ENCODE measurements around the gene KRTAP5-7. TPM values are rescaled to one million over a fixed set of nuclear protein-coding genes. Genes with fewer than 3 reads are reported as not detected.

The KRTAP5-7 gene
- total RNA-seq, 1 donor from 2014 or later = not detected

GRCh38 chr11:71502871-71503435, 24.1 kb upstream of the KRTAP5-7 start:
- peaks cover 24% of the 10 kb centered on the region for H3K36me3 Mint-ChIP-seq (ENCODE audit: low read depth)
- TF ChIP-seq, protein P1, sequence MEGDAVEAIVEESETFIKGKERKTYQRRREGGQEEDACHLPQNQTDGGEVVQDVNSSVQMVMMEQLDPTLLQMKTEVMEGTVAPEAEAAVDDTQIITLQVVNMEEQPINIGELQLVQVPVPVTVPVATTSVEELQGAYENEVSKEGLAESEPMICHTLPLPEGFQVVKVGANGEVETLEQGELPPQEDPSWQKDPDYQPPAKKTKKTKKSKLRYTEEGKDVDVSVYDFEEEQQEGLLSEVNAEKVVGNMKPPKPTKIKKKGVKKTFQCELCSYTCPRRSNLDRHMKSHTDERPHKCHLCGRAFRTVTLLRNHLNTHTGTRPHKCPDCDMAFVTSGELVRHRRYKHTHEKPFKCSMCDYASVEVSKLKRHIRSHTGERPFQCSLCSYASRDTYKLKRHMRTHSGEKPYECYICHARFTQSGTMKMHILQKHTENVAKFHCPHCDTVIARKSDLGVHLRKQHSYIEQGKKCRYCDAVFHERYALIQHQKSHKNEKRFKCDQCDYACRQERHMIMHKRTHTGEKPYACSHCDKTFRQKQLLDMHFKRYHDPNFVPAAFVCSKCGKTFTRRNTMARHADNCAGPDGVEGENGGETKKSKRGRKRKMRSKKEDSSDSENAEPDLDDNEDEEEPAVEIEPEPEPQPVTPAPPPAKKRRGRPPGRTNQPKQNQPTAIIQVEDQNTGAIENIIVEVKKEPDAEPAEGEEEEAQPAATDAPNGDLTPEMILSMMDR (conservative IDR thresholded peaks at IDR 0.05) = no peak
- peaks cover under 1% of the 10 kb centered on the region for H3K9me3 Mint-ChIP-seq
- no peak overlapping the region for H3K4me3 Mint-ChIP-seq
- H3K4me1 Mint-ChIP-seq = peaks cover 9% of the 10 kb centered on the region
- H3K27ac Mint-ChIP-seq (ENCODE audit: unreplicated experiment) = no peak overlapping the region
- no peak for DNase-seq (ENCODE audit: low read depth, low spot score)
- H3K27me3 Mint-ChIP-seq (ENCODE audit: low read depth) = no peaks in the 10 kb centered on the region

DNA sequence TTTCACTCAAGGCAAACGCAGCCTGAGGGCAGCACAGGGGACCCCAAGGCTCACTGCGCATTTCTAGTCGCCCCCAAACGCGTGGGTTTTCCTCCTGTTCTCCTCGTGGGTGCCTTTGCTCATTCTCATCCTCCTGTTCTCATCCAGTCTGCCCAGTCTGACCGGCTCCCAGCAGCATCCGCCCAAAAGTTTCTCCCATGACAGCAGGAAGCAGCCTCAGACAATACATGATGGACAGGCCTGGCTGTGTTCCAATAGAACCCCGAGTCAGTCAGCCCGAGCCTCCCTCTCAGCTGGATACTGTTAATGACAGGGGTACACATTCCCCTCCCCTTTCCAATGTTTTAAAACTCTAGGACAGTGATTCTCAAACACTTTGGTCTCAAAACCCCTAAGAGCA, 22.5 kb upstream of the KRTAP5-7 start:
- H3K4me3 Mint-ChIP-seq = no peak overlapping the region
- no peak for DNase-seq (ENCODE audit: low read depth, low spot score)
- peaks cover 12% of the 10 kb centered on the region for H3K9me3 Mint-ChIP-seq
- no peaks in the 10 kb centered on the region for H3K27me3 Mint-ChIP-seq (ENCODE audit: low read depth)
- no peak overlapping the region for H3K27ac Mint-ChIP-seq (ENCODE audit: unreplicated experiment)
- TF ChIP-seq, protein P1 (conservative IDR thresholded peaks at IDR 0.05) = no peak
- peaks cover 33% of the 10 kb centered on the region for H3K36me3 Mint-ChIP-seq (ENCODE audit: low read depth)
- H3K4me1 Mint-ChIP-seq = peaks cover 9% of the 10 kb centered on the region

GRCh38 chr11:71505001-71505400, 22.1 kb upstream of the KRTAP5-7 start:
- H3K9me3 Mint-ChIP-seq = peaks cover 16% of the 10 kb centered on the region
- no peak overlapping the region for H3K4me3 Mint-ChIP-seq
- no peak for DNase-seq (ENCODE audit: low read depth, low spot score)
- no peaks in the 10 kb centered on the region for H3K27me3 Mint-ChIP-seq (ENCODE audit: low read depth)
- peaks cover 9% of the 10 kb centered on the region for H3K4me1 Mint-ChIP-seq
- H3K36me3 Mint-ChIP-seq (ENCODE audit: low read depth) = peaks cover 38% of the 10 kb centered on the region
- peak overlapping the region; percentile 19 for H3K27ac Mint-ChIP-seq (ENCODE audit: unreplicated experiment)
- TF ChIP-seq, protein P1 (conservative IDR thresholded peaks at IDR 0.05) = no peak

DNA sequence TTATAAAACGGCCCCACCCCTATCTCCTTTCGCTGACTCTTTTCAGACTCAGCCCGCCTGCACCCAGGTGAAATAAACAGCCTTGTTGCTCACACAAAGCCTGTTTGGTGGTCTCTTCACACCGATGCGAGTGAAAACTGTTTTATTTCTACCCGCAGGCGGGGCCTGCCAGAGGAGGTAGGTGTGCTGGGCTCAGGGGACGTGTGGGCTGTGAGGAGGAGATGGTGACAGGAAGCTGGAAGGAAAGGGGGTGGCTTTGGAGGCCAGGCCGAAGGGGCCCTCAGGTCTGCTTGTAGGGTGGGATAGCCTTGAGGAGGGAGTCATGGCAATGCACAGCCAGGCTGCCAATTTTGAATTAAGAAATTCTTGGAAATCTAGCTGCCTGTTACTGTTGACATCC, 21.3 kb upstream of the KRTAP5-7 start:
- Mint-ChIP-seq H3K27me3 (ENCODE audit: low read depth) (no peaks in the 10 kb centered on the region), H3K4me1 (peaks cover 9% of the 10 kb centered on the region), H3K9me3 (peaks cover 19% of the 10 kb centered on the region), H3K27ac (ENCODE audit: unreplicated experiment) (no peak overlapping the region), H3K4me3 (no peak overlapping the region), H3K36me3 (ENCODE audit: low read depth) (peaks cover 33% of the 10 kb centered on the region)
- TF ChIP-seq, protein P1 (conservative IDR thresholded peaks at IDR 0.05) = no peak
- DNase-seq (ENCODE audit: low read depth, low spot score) = no peak

DNA sequence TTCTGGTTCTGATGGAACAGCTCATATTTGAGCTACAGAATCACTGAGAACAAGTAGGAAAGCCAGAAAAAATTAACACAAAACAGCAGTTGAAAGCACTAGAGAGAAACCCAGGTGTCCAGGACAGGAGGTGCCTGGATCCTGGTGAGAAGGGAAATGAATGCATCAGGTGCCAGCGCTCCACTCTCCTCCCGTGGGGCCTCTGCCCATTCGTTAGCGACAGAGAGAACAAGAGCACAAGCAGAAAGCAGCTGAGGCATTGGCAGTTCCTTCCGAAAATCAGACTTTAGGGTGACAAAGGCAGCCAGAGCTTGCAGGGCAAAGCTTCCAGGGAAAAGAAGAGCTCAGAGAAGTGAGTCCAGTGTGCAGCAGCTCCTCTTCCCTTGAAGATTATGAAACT, 20.0 kb upstream of the KRTAP5-7 start:
- H3K4me1 Mint-ChIP-seq = peaks cover 9% of the 10 kb centered on the region

More for the DNA sequence above, 20.0 kb upstream of the KRTAP5-7 start:
- Mint-ChIP-seq H3K9me3 (peaks cover 19% of the 10 kb centered on the region), H3K27me3 (ENCODE audit: low read depth) (no peaks in the 10 kb centered on the region), H3K36me3 (ENCODE audit: low read depth) (peaks cover 33% of the 10 kb centered on the region), H3K4me3 (no peak overlapping the region), H3K27ac (ENCODE audit: unreplicated experiment) (no peak overlapping the region)
- TF ChIP-seq, protein P1 (conservative IDR thresholded peaks at IDR 0.05) = no peak
- DNase-seq (ENCODE audit: low read depth, low spot score) = no peak

Data from neural crest cell (in vitro differentiated cells).